ENCODE data around the gene NFATC1.

GRCh38 chr18:79572848-79573451 lies 177.2 kb downstream of the NFATC1 start:
- TF ChIP-seq CTCF (IDR thresholded peaks at IDR 0.05; ENCODE audit: low read depth, low read length, poor library complexity, severe bottlenecking), result no peak
- TF ChIP-seq EZH2phosphoT487 (IDR thresholded peaks at IDR 0.05; ENCODE audit: borderline replicate concordance, low read length), result no peak
